AG09309 (cell line): ENCODE results near the gene RCVRN.

Source experiments
- DNase-seq: peaks from one replicate; pipeline ENCODE4 v3.0.0-alpha.2; 2010; ENCODE audit warnings: low read depth
- H3K4me3 ChIP-seq: 2 replicates; pipeline ENCODE4 v1.5.1; 2011; ENCODE audit warnings: mild to moderate bottlenecking, low read depth, low read length, moderate library complexity; ENCODE audit not compliant: control insufficient read depth
- TF ChIP-seq, protein P1 (sequence below): IDR thresholded peaks from 2 replicates; pipeline ENCODE4 v1.5.1; 2011; ENCODE audit warnings: mild to moderate bottlenecking, low read depth, low read length, inconsistent platforms; ENCODE audit not compliant: insufficient read depth, control insufficient read depth; ENCODE audit errors: missing control alignments

The RCVRN gene

DNA sequence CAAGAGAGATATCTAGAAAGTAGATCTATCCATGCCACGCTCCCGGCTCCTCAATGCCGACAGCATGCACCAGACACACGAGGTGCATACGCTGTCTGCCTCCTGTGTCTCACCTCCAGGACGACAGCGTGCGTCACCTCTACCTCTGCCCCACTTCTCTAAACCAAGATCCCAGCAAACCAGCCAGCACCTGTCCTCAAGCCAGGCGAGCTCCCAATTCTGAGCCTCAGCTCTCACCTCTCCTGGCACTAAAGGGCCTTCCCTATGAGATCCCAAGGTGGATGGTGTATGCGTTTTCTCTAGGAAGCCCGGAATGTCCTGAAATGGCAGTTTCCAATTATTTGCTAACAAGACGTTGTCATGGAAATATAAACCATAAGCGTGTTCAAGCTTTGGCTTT, 36.2 kb upstream of the RCVRN start:
- TF ChIP-seq, protein P1, sequence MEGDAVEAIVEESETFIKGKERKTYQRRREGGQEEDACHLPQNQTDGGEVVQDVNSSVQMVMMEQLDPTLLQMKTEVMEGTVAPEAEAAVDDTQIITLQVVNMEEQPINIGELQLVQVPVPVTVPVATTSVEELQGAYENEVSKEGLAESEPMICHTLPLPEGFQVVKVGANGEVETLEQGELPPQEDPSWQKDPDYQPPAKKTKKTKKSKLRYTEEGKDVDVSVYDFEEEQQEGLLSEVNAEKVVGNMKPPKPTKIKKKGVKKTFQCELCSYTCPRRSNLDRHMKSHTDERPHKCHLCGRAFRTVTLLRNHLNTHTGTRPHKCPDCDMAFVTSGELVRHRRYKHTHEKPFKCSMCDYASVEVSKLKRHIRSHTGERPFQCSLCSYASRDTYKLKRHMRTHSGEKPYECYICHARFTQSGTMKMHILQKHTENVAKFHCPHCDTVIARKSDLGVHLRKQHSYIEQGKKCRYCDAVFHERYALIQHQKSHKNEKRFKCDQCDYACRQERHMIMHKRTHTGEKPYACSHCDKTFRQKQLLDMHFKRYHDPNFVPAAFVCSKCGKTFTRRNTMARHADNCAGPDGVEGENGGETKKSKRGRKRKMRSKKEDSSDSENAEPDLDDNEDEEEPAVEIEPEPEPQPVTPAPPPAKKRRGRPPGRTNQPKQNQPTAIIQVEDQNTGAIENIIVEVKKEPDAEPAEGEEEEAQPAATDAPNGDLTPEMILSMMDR: no peak
- DNase-seq: no peak
- H3K4me3 ChIP-seq: no peak overlapping the region

DNA sequence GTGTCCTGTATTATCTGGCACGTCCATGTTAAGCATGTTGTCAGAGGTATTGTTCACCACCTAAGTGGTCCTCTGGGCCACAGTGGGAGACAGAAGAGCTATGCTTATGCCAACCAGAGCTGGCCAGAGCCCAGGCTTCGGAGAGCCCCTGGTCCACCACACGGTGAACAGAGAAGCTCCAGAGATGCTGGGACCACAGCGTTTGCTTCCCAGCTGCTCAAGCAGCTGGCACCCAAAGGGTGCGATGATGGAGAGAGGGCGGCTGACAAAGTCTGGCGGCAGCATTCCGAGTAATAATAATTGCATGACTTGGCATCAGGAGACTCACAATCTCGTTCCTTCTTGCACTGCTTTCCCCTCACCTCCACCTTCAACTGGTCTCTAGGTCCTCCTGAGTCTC, 35.8 kb upstream of the RCVRN start:
- DNase-seq: no peak
- TF ChIP-seq, protein P1: no peak
- H3K4me3 ChIP-seq: no peak overlapping the region

DNA sequence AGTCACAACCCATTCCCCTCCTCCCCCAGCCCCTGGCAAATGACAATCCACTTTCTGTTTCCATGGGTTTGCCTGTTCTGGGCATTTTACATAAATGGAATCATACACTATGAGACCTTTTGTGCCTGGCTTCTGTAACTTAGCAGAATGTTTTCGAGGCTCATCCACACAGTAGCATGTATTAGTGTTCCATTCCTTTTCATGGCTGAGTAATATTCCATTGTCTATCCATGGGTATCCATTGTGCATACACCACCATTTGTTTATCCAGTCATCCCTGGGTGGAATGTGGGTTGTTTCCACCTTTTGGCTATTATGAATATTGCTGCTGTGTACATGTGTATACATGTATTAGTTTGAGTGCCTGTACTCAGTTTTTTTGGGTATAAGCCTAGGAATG, 33.7 kb upstream of the RCVRN start:
- DNase-seq: no peak
- no peak overlapping the region for H3K4me3 ChIP-seq
- TF ChIP-seq, protein P1: no peak

DNA sequence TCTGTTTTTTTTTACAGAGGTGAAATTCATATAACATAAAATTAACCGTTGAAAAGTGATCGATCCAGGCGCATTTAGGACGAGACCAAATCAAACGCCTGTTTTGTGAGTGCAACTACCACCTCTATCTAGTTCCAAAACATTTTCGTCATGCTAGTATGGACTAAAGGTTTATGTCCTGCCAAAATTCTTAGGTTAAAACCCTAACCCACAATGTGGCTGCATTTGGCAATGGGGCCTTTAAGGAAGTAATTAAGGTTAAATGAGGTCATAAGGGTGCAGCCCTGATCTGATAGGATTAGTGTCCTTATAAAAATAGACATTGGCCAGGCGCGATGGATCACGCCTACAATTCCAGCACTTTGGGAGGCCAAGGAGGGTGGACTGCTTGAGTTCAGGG, 32.8 kb upstream of the RCVRN start:
- DNase-seq: no peak
- TF ChIP-seq, protein P1: no peak

DNA sequence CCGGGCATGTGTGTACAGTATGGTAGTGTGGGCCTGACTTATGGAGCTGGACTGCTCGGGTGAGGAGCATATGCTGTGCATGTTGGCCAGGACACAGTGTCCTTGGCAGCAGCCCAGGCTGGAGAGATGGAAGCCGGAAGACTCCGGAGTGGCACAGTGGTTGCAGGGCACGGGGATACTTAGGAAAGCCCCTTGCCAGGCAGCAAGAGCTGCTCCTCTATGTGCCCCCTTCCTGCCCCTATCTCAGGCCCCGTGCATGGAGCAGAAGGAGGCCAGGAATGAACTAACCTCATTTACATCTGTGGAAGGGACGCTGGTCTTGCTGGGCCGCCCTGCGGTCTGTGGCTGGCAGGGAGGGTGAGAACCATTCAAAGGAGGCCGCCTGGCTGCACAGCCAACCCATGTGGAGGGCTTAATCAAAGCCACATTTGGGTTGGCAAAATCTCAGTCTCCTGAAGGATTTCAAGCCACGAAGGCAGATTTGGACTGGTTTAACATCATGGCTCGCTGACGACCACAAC, 32.2 kb upstream of the RCVRN start:
- TF ChIP-seq, protein P1: no peak
- no peak overlapping the region for H3K4me3 ChIP-seq
- DNase-seq: peak; percentile 11

More for the DNA sequence above, 32.8 kb upstream of the RCVRN start:
- H3K4me3 ChIP-seq: no peak overlapping the region

DNA sequence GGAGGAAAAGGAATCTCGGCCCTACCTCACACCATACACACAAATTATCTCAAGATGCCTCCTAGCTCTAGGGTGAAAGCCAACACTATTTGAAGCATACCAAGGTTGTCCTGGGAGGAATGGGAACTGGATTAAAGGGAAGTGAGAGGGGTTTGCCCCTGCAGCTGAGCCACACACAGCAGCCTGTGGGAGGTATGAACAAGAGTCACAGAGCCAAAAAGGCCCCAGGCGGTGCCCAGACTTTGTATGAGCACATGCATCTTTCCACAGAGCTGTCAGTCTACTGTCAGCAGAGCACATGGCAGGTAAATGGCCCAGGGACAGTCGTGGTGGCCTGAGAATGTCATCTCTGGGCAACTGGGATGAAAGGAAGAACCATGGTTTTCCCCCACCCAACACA, 31.0 kb upstream of the RCVRN start:
- TF ChIP-seq, protein P1: no peak
- no peak overlapping the region for H3K4me3 ChIP-seq
- DNase-seq: no peak

DNA sequence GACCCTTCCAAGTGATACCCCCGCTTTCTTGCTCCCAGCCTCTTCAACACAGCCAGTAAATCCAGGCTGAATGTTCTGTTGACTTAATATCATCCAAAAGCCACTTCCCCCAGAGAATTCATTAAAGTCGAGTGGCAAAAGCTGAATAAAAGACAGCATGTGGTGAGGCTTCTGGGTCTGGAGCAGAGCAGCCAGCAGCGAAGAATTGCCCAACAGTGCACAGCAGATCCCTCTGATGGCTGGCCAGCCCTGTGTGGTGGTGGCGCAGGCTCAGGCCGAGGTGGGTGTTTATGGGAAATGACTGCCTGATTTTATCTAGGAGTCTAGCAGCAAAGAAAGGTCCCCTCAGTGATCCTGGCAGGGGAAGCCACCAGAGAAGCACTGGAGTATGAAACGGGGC, 30.3 kb upstream of the RCVRN start:
- no peak overlapping the region for H3K4me3 ChIP-seq
- TF ChIP-seq, protein P1: no peak
- DNase-seq: no peak
